Activated T-cell treated with anti-CD3 and anti-CD28 coated beads, Interleukin-2, amount 50 U/mL, for 72 hours (primary cell): ENCODE measurements around the gene FAM170B. TPM values are rescaled to one million over a fixed set of nuclear protein-coding genes. Genes with fewer than 3 reads are reported as not detected.

Source experiments
- ATAC-seq, 2 donors: fragments of 150-1000 bp; cut with Tn5 transposase; replicated peaks in 1 of 2; 2 replicates each; pipeline ENCODE4 v1.10.0; 2021; ENCODE audit warnings: moderate library complexity in 2 of 2, mild to moderate bottlenecking in 1 of 2
- DNase-seq, 2 donors: peaks; one replicate each; pipeline ENCODE4 v3.0.0; 2021 to 2022; ENCODE audit warnings: mixed read lengths in 1 of 2
- H3K27ac Mint-ChIP-seq: one replicate; pipeline ENCODE4 v1.8.0; 2022; ENCODE audit warnings: mild to moderate bottlenecking, moderate library complexity, mixed read lengths
- H3K27me3 Mint-ChIP-seq: one replicate; pipeline ENCODE4 v1.8.0; 2022; ENCODE audit warnings: low read depth, mixed read lengths
- H3K36me3 Mint-ChIP-seq, 2 donors: one replicate each; pipeline ENCODE4 v1.8.0; 2022; ENCODE audit warnings: mixed read lengths in 2 of 2, mild to moderate bottlenecking in 1 of 2; ENCODE audit not compliant: insufficient read depth in 2 of 2
- H3K4me1 Mint-ChIP-seq: one replicate; pipeline ENCODE4 v1.8.0; 2022; ENCODE audit warnings: low read depth, mixed read lengths
- H3K4me3 Mint-ChIP-seq, 2 donors: one replicate each; pipeline ENCODE4 v1.8.0; 2022; ENCODE audit warnings: mild to moderate bottlenecking in 2 of 2, mixed read lengths in 2 of 2, moderate library complexity in 2 of 2
- H3K9me3 Mint-ChIP-seq, 2 donors: one replicate each; pipeline ENCODE4 v1.8.0; 2022; ENCODE audit warnings: mixed read lengths in 2 of 2
- total RNA-seq, 2 donors: library from RNA; stranded (reverse); gene quantifications; one replicate each; pipeline ENCODE4 v1.2.3, GENCODE V29; 2022

The FAM170B gene
- total RNA-seq, 2 donors from 2014 or later: 0.16 TPM; not detected in 1

- ATAC-seq: no peak
- peaks cover 7% of the 10 kb centered on the region for H3K27me3 Mint-ChIP-seq
Observed at GRCh38 chr10:49091450-49092210, 42.2 kb downstream of the FAM170B start.

GRCh38 chr10:49090696-49091380 is 43.0 kb downstream of the FAM170B start:
- H3K9me3 Mint-ChIP-seq: peaks cover 3 to 5% of the 10 kb centered on the region in 2 donors
- peaks cover 7% of the 10 kb centered on the region for H3K27me3 Mint-ChIP-seq
- ATAC-seq (no peak), DNase-seq (no peak)
- no peak overlapping the region for H3K4me3 Mint-ChIP-seq
- peaks cover 3 to 4% of the 10 kb centered on the region in 2 donors for H3K36me3 Mint-ChIP-seq
- H3K27ac Mint-ChIP-seq: no peak overlapping the region
- H3K4me1 Mint-ChIP-seq: no peaks in the 10 kb centered on the region

More at GRCh38 chr10:49091450-49092210, 42.2 kb downstream of the FAM170B start:
- Mint-ChIP-seq H3K27ac (no peak overlapping the region), H3K4me1 (no peaks in the 10 kb centered on the region), H3K36me3 (peaks cover 0 to 2% of the 10 kb centered on the region in 2 donors), H3K9me3 (peaks cover 0 to 2% of the 10 kb centered on the region in 2 donors), H3K4me3 (no peak overlapping the region)
- no peak for DNase-seq

GRCh38 chr10:49090189-49090575 is 43.6 kb downstream of the FAM170B start:
- no peak overlapping the region for H3K27ac Mint-ChIP-seq
- peaks cover 3 to 5% of the 10 kb centered on the region in 2 donors for H3K9me3 Mint-ChIP-seq
- H3K36me3 Mint-ChIP-seq: peaks cover 3 to 4% of the 10 kb centered on the region in 2 donors
- H3K4me3 Mint-ChIP-seq: no peak overlapping the region
- peaks cover 7% of the 10 kb centered on the region for H3K27me3 Mint-ChIP-seq
- no peaks in the 10 kb centered on the region for H3K4me1 Mint-ChIP-seq
- ATAC-seq (no peak), DNase-seq (no peak)

- Mint-ChIP-seq H3K27ac (no peak overlapping the region), H3K27me3 (peaks cover 7% of the 10 kb centered on the region), H3K36me3 (peaks cover 3 to 4% of the 10 kb centered on the region in 2 donors), H3K4me1 (no peaks in the 10 kb centered on the region), H3K4me3 (no peak overlapping the region), H3K9me3 (peaks cover 3 to 5% of the 10 kb centered on the region in 2 donors)
- DNase-seq (no peak), ATAC-seq (no peak)
Observed at GRCh38 chr10:49089557-49090188, 44.1 kb downstream of the FAM170B start.

GRCh38 chr10:49089152-49089551 is 44.7 kb downstream of the FAM170B start:
- no peaks in the 10 kb centered on the region for H3K4me1 Mint-ChIP-seq
- peaks cover 3 to 5% of the 10 kb centered on the region in 2 donors for H3K9me3 Mint-ChIP-seq

GRCh38 chr10:49086889-49087288 is 46.9 kb downstream of the FAM170B start:
- H3K27ac Mint-ChIP-seq: no peak overlapping the region
- no peak for DNase-seq
- H3K9me3 Mint-ChIP-seq: peaks cover 3 to 5% of the 10 kb centered on the region in 2 donors
- H3K4me1 Mint-ChIP-seq: no peaks in the 10 kb centered on the region
- H3K36me3 Mint-ChIP-seq: peaks cover 3 to 4% of the 10 kb centered on the region in 2 donors
- peaks cover 7% of the 10 kb centered on the region for H3K27me3 Mint-ChIP-seq
- ATAC-seq: no peak
- H3K4me3 Mint-ChIP-seq: no peak overlapping the region

More at GRCh38 chr10:49089152-49089551, 44.7 kb downstream of the FAM170B start:
- no peak overlapping the region for H3K4me3 Mint-ChIP-seq
- DNase-seq: no peak
- no peak for ATAC-seq
- peaks cover 7% of the 10 kb centered on the region for H3K27me3 Mint-ChIP-seq
- no peak overlapping the region for H3K27ac Mint-ChIP-seq
- peaks cover 3 to 4% of the 10 kb centered on the region in 2 donors for H3K36me3 Mint-ChIP-seq

- no peak for ATAC-seq
- no peak overlapping the region for H3K27ac Mint-ChIP-seq
- no peak for DNase-seq
- no peak overlapping the region for H3K4me3 Mint-ChIP-seq
- H3K4me1 Mint-ChIP-seq: peaks cover 27% of the 10 kb centered on the region
- peaks cover 6% of the 10 kb centered on the region for H3K27me3 Mint-ChIP-seq
- H3K36me3 Mint-ChIP-seq: peaks cover 3 to 4% of the 10 kb centered on the region in 2 donors
- peaks cover 3 to 5% of the 10 kb centered on the region in 2 donors for H3K9me3 Mint-ChIP-seq
Observed at GRCh38 chr10:49083261-49083660, 50.6 kb downstream of the FAM170B start.

GRCh38 chr10:49082766-49083165 is 51.1 kb downstream of the FAM170B start:
- H3K27me3 Mint-ChIP-seq: peaks cover 6% of the 10 kb centered on the region
- peaks cover 3 to 5% of the 10 kb centered on the region in 2 donors for H3K9me3 Mint-ChIP-seq
- H3K4me1 Mint-ChIP-seq: peaks cover 32% of the 10 kb centered on the region
- no peak overlapping the region for H3K4me3 Mint-ChIP-seq
- peaks cover 3 to 4% of the 10 kb centered on the region in 2 donors for H3K36me3 Mint-ChIP-seq
- DNase-seq (no peak), ATAC-seq (no peak)
- no peak overlapping the region for H3K27ac Mint-ChIP-seq

GRCh38 chr10:49081547-49082275 is 52.1 kb downstream of the FAM170B start:
- Mint-ChIP-seq H3K9me3 (peaks cover 3% of the 10 kb centered on the region in 2 donors), H3K4me1 (peaks cover 42% of the 10 kb centered on the region), H3K4me3 (no peak overlapping the region), H3K36me3 (peaks cover 3% of the 10 kb centered on the region in 2 donors), H3K27ac (no peak overlapping the region), H3K27me3 (peaks cover 14% of the 10 kb centered on the region)
- DNase-seq (no peak), ATAC-seq (no peak)

Other genes starting within 250 kb of the FAM170B start
- not detected for gene LRRC18, start 194.2 kb downstream of the FAM170B start, total RNA-seq
- under 1 TPM in 1 of 2 donors, not detected in 1; 0.25 TPM for gene VSTM4, start 18.5 kb downstream of the FAM170B start, total RNA-seq
- gene TMEM273, start 54.4 kb upstream of the FAM170B start, total RNA-seq: 10 to 100 TPM; 22.5 to 88.0 TPM
- not detected for gene C10orf71, start 165.1 kb upstream of the FAM170B start, total RNA-seq